WTC11 (cell line): ENCODE measurements around the gene ARAP1. TPM values are rescaled to one million over a fixed set of nuclear protein-coding genes. Genes with fewer than 3 reads are reported as not detected.

ENCODE experiments used
- ATAC-seq: fragments of 200-7000 bp; cut with Tn5 transposase; 2 replicates; pipeline ENCODE4 v1.10.0; 2021; ENCODE audit warnings: mild to moderate bottlenecking, moderate library complexity
- CTCF ChIA-PET: fragments of 300-600 bp; sonication (Branson Sonifier 250); formaldehyde crosslinking; loops from one replicate; lab custom pipeline; 2021; ENCODE audit warnings: antibody characterized with exemption; lab: Charles Lee
- POLR2A ChIA-PET: fragments of 350-600 bp; sonication (Branson Sonifier 250); formaldehyde crosslinking; loops from one replicate; lab custom pipeline; 2021; ENCODE audit warnings: antibody characterized with exemption; lab: Charles Lee
- DNase-seq: peaks from one replicate; pipeline ENCODE4 v3.0.0; 2021; ENCODE audit warnings: low spot score
- H3K27ac Mint-ChIP-seq: 2 replicates; pipeline ENCODE4 v1.8.0; 2021; ENCODE audit warnings: mixed read lengths
- H3K27me3 Mint-ChIP-seq: 2 replicates; pipeline ENCODE4 v1.8.0; 2021; ENCODE audit warnings: low read depth, mild to moderate bottlenecking, moderate library complexity, mixed read lengths
- H3K36me3 Mint-ChIP-seq: 2 replicates; pipeline ENCODE4 v1.8.0; 2021; ENCODE audit warnings: mixed read lengths
- H3K4me1 Mint-ChIP-seq: 2 replicates; pipeline ENCODE4 v1.8.0; 2022; ENCODE audit warnings: mixed read lengths
- H3K4me3 Mint-ChIP-seq: 2 replicates; pipeline ENCODE4 v1.8.0; 2021; ENCODE audit warnings: mild to moderate bottlenecking, moderate library complexity, mixed read lengths
- H3K9me3 Mint-ChIP-seq: 2 replicates; pipeline ENCODE4 v1.8.0; 2021; ENCODE audit warnings: mixed read lengths
- CBFB ChIP-seq: sonication (generic); formaldehyde crosslinking; IDR thresholded peaks from 2 replicates; pipeline ENCODE4 v1.8.1; 2022; ENCODE audit warnings: mild to moderate bottlenecking, low read depth, missing genetic modification reagents
- CREM ChIP-seq: sonication (generic); formaldehyde crosslinking; IDR thresholded peaks from 2 replicates; pipeline ENCODE4 v1.8.1; 2022; ENCODE audit warnings: mild to moderate bottlenecking, missing genetic modification reagents, moderate library complexity
- ETV6 ChIP-seq: sonication (generic); formaldehyde crosslinking; IDR thresholded peaks from 2 replicates; pipeline ENCODE4 v1.8.1; 2022; ENCODE audit warnings: mild to moderate bottlenecking, missing genetic modification reagents
- FOXK1 ChIP-seq: sonication (generic); formaldehyde crosslinking; IDR thresholded peaks from 2 replicates; pipeline ENCODE4 v1.8.0; 2022; ENCODE audit warnings: mild to moderate bottlenecking, moderate library complexity, missing genetic modification reagents
- KAT7 ChIP-seq: sonication (generic); formaldehyde crosslinking; IDR thresholded peaks from 2 replicates; pipeline ENCODE4 v1.8.1; 2023; ENCODE audit warnings: missing genetic modification reagents, mild to moderate bottlenecking, borderline replicate concordance
- MXD4 ChIP-seq: fragments of 250-450 bp; sonication (Bioruptor Pico); IDR thresholded peaks from 2 replicates; pipeline ENCODE4 v1.8.0; 2021; ENCODE audit warnings: mild to moderate bottlenecking, moderate library complexity, borderline replicate concordance
- MYBL2 ChIP-seq: sonication (generic); formaldehyde crosslinking; IDR thresholded peaks from 2 replicates; pipeline ENCODE4 v1.8.1; 2023; ENCODE audit warnings: mild to moderate bottlenecking, moderate library complexity, missing genetic modification reagents
- PRDM15 ChIP-seq: sonication (generic); formaldehyde crosslinking; IDR thresholded peaks from 2 replicates; pipeline ENCODE4 v1.8.0; 2022; ENCODE audit warnings: missing genetic modification reagents
- PREB ChIP-seq: sonication (generic); formaldehyde crosslinking; IDR thresholded peaks from 2 replicates; pipeline ENCODE4 v1.8.1; 2022; ENCODE audit warnings: mild to moderate bottlenecking, missing genetic modification reagents, moderate library complexity, borderline replicate concordance
- PRRX2 ChIP-seq: fragments of 250-450 bp; sonication (Bioruptor Pico); IDR thresholded peaks from 2 replicates; pipeline ENCODE4 v1.8.0; 2021; ENCODE audit warnings: mild to moderate bottlenecking
- SP1 ChIP-seq: sonication (generic); formaldehyde crosslinking; conservative IDR thresholded peaks from 2 replicates; pipeline ENCODE4 v1.8.1; 2022; ENCODE audit warnings: missing genetic modification reagents
- ZMAT4 ChIP-seq: fragments of 250-450 bp; sonication (Bioruptor Pico); IDR thresholded peaks from 2 replicates; pipeline ENCODE4 v1.9.0; 2021; ENCODE audit warnings: mild to moderate bottlenecking
- ZNF263 ChIP-seq: sonication (generic); formaldehyde crosslinking; IDR thresholded peaks from 2 replicates; pipeline ENCODE4 v1.8.1; 2022; ENCODE audit warnings: low read depth, mild to moderate bottlenecking, moderate library complexity, missing genetic modification reagents
- ZNF281 ChIP-seq: sonication (generic); formaldehyde crosslinking; IDR thresholded peaks from 2 replicates; pipeline ENCODE4 v1.8.0; 2023; ENCODE audit warnings: mild to moderate bottlenecking, missing genetic modification reagents
- ZNF396 ChIP-seq: fragments of 250-450 bp; sonication (Bioruptor Pico); IDR thresholded peaks from 2 replicates; pipeline ENCODE4 v1.8.0; 2021; ENCODE audit warnings: mild to moderate bottlenecking, moderate library complexity, borderline replicate concordance
- ZNF671 ChIP-seq: fragments of 250-450 bp; sonication (Bioruptor Pico); IDR thresholded peaks from 2 replicates; pipeline ENCODE4 v1.8.0; 2021; ENCODE audit warnings: mild to moderate bottlenecking
- total RNA-seq: library from RNA; stranded (reverse); gene quantifications from 3 replicates; pipeline ENCODE4 v1.2.3, GENCODE V29; 2021
- TF ChIP-seq, protein P1 (sequence below): sonication (generic); formaldehyde crosslinking; IDR thresholded peaks from 2 replicates; pipeline ENCODE4 v1.8.1; 2022; ENCODE audit warnings: mild to moderate bottlenecking, moderate library complexity, missing genetic modification reagents
- TF ChIP-seq, protein P2 (sequence below): sonication (generic); formaldehyde crosslinking; IDR thresholded peaks from 2 replicates; pipeline ENCODE4 v1.8.0; 2023; ENCODE audit warnings: missing genetic modification reagents, mild to moderate bottlenecking, borderline replicate concordance

Gene ARAP1
- total RNA-seq, 1 experiment from 2014 or later: 98.8 TPM

DNA sequence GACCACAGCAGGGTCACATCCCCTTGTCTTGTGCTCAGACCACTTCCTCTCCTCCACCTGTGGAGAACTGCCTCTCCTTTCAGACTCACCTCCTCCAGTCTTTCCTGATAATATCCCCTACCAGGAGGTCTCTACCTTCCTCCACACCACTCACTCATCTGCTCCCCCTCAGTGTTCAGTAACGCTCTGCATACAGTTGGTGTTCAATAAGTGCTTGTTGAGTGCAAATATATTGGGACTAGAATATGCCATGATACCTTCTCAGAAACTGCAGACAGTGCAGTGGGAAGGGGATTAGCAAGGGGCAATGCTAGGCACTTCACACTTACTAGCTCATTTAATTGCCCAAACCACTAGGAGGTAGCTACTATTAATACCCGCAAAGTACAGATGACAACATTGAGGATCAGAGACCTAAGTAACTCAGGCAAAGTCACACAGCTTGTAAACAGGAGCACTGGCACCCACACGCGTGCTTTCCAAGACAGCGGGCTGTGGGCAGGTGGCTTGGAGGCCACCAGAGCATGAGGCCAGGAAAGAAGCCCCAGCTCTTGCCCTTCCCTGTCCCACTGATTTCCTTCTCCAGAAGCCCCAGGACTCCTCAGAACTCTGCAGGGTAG lies 69.9 kb downstream of the ARAP1 start:
- ChIA-PET POLR2A (no interaction called here), CTCF (interaction anchor here (1.1 to 16.5 kb wide), 8 partner anchors 9 to 129 kb away, joined by 3 to 461 read pairs (median 52); partner anchors contain the start of gene PDE2A)
- no peak for ATAC-seq
- no peak for DNase-seq
- H3K27ac Mint-ChIP-seq: no peak overlapping the region
- no peaks in the 10 kb centered on the region for H3K9me3 Mint-ChIP-seq
- H3K4me1 Mint-ChIP-seq: peaks cover 13% of the 10 kb centered on the region
- TF ChIP-seq ZNF281 (CRISPR knock-in tag) (no peak), PRDM15 (CRISPR knock-in tag) (no peak), ZNF396 (CRISPR knock-in tag) (no peak), CREM (CRISPR knock-in tag) (no peak), ZMAT4 (CRISPR knock-in tag) (no peak), ETV6 (CRISPR knock-in tag) (no peak), MYBL2 (CRISPR knock-in tag) (no peak), CBFB (CRISPR knock-in tag) (no peak), FOXK1 (no peak), MXD4 (CRISPR knock-in tag) (no peak)
- H3K36me3 Mint-ChIP-seq: peaks cover 3% of the 10 kb centered on the region; the same call in 1 of the 2 replicates
- H3K4me3 Mint-ChIP-seq: no peak overlapping the region
- H3K27me3 Mint-ChIP-seq: peaks cover 38% of the 10 kb centered on the region

DNA sequence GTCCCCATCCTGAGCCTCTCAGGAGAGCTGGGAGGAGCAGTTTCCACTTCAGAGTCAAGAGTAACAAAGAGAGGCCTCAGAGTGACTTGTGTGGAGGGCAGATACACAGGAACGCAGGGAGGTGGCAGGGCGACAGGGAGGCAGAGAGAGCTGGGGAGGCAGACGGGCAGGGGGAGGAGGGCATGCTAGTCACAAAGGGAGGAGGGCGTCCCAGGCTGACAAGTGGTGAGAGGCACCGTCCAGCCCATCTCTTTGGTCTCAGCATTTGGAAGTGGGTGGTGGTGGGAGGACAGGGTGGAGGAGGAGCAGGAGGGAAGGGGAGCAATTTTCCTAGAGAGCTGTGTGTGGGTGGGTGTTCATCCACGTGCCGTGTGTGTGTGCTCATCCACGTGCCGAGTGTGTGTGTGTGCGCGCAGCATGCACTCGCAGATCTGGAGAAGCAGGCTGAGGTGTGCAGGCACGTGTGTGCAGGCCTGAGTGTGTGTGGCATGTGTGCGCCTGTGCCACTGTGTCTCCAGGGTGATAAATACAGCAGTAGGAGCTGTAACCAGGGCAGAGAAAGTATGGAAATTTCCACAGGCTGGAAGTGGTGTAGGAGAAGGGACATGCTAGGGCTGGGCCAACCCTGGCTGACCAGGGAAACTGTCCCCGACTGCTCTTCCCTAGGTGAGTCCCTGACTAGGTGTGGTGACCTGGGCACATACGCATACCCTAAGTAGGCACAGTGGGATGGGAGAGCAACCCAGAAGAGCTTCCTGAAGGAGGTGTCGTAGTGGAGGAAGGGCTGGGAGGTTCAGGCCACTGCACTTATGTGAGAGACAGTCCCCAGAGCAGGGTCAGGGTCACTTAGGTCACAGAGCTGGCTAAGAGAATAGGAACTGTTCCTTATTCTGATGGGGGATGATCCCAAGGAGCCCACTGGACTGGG lies 70.7 kb downstream of the ARAP1 start:
- ChIA-PET CTCF (interaction anchor here (0.8 to 16.5 kb wide), 10 partner anchors 8 to 225 kb away, joined by 3 to 461 read pairs (median 14); partner anchors contain the start of genes PDE2A and STARD10), POLR2A (no interaction called here)
- Mint-ChIP-seq H3K4me1 (peaks cover 17% of the 10 kb centered on the region), H3K9me3 (no peaks in the 10 kb centered on the region), H3K27me3 (peaks cover 46% of the 10 kb centered on the region), H3K27ac (no peak overlapping the region), H3K36me3 (no peaks in the 10 kb centered on the region; the same call in 1 of the 2 replicates), H3K4me3 (no peak overlapping the region)
- DNase-seq (no peak), ATAC-seq (no peak)
- TF ChIP-seq PRRX2 (CRISPR knock-in tag) (no peak), ZNF263 (no peak), PREB (CRISPR knock-in tag) (no peak), KAT7 (CRISPR knock-in tag) (no peak), SP1 (CRISPR knock-in tag) (no peak), MXD4 (CRISPR knock-in tag) (no peak), ZNF671 (CRISPR knock-in tag) (no peak)
- TF ChIP-seq, protein P1, sequence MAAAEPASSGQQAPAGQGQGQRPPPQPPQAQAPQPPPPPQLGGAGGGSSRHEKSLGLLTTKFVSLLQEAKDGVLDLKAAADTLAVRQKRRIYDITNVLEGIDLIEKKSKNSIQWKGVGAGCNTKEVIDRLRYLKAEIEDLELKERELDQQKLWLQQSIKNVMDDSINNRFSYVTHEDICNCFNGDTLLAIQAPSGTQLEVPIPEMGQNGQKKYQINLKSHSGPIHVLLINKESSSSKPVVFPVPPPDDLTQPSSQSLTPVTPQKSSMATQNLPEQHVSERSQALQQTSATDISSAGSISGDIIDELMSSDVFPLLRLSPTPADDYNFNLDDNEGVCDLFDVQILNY: no peak
- TF ChIP-seq, protein P2, sequence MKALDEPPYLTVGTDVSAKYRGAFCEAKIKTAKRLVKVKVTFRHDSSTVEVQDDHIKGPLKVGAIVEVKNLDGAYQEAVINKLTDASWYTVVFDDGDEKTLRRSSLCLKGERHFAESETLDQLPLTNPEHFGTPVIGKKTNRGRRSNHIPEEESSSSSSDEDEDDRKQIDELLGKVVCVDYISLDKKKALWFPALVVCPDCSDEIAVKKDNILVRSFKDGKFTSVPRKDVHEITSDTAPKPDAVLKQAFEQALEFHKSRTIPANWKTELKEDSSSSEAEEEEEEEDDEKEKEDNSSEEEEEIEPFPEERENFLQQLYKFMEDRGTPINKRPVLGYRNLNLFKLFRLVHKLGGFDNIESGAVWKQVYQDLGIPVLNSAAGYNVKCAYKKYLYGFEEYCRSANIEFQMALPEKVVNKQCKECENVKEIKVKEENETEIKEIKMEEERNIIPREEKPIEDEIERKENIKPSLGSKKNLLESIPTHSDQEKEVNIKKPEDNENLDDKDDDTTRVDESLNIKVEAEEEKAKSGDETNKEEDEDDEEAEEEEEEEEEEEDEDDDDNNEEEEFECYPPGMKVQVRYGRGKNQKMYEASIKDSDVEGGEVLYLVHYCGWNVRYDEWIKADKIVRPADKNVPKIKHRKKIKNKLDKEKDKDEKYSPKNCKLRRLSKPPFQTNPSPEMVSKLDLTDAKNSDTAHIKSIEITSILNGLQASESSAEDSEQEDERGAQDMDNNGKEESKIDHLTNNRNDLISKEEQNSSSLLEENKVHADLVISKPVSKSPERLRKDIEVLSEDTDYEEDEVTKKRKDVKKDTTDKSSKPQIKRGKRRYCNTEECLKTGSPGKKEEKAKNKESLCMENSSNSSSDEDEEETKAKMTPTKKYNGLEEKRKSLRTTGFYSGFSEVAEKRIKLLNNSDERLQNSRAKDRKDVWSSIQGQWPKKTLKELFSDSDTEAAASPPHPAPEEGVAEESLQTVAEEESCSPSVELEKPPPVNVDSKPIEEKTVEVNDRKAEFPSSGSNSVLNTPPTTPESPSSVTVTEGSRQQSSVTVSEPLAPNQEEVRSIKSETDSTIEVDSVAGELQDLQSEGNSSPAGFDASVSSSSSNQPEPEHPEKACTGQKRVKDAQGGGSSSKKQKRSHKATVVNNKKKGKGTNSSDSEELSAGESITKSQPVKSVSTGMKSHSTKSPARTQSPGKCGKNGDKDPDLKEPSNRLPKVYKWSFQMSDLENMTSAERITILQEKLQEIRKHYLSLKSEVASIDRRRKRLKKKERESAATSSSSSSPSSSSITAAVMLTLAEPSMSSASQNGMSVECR (CRISPR knock-in tag): no peak
